A549 (cell line): ENCODE measurements around the gene MRPL44. TPM values are rescaled to one million over a fixed set of nuclear protein-coding genes. Genes with fewer than 3 reads are reported as not detected.

Experiments
- ATAC-seq, 2 experiments: fragments of 200-7000 bp in 1 of 2; fragments of >200 bp in 1 of 2; cut with Nextera tagmentation in 1 of 2; cut with Tn5 transposase in 1 of 2; 3 replicates each; pipeline versions ENCODE4 v1.8.0 to v1.9.1; 2018 to 2020; ENCODE audit warnings: mild to moderate bottlenecking in 1 of 2, moderate library complexity in 1 of 2
- CTCF ChIA-PET: fragments of 300-600 bp; sonication (Branson Sonifier 250); formaldehyde crosslinking; extraction: SDS; loops from one replicate; lab custom pipeline; 2021; ENCODE audit warnings: antibody characterized with exemption, inconsistent platforms; lab: Yijun Ruan, JAX
- POLR2A ChIA-PET: fragments of 350-600 bp; formaldehyde crosslinking; extraction: SDS; loops from one replicate; lab custom pipeline; 2021; ENCODE audit warnings: antibody characterized with exemption, inconsistent platforms; lab: Yijun Ruan, JAX
- DNase-seq, 2 experiments: peaks; one replicate each; pipeline versions ENCODE4 v3.0.0 to v3.0.0-alpha.2; 2011 to 2016; ENCODE audit warnings: low read depth in 1 of 2, low spot score in 1 of 2
- FAIRE-seq: peaks from 2 replicates; lab custom pipeline; 2011; peaks lifted over from hg19 to GRCh38; lab: Jason Lieb, UNC
- H3K27ac ChIP-seq, 2 experiments: fragments of >200 bp; sonication (Bioruptor Twin); formaldehyde crosslinking; 3 replicates each; pipeline ENCODE4 v1.5.1; 2016 to 2017
- H3K4me1 ChIP-seq: fragments of >200 bp; sonication (Bioruptor Twin); formaldehyde crosslinking; 3 replicates; pipeline ENCODE4 v1.6.1; 2016
- H3K4me2 ChIP-seq: fragments of >200 bp; sonication (Bioruptor Twin); formaldehyde crosslinking; 3 replicates; pipeline ENCODE4 v1.6.1; 2016
- H3K4me3 ChIP-seq: fragments of >200 bp; sonication (Bioruptor Twin); formaldehyde crosslinking; 3 replicates; pipeline ENCODE4 v1.5.1; 2016
- H3K9me3 ChIP-seq: fragments of >200 bp; sonication (Bioruptor Twin); formaldehyde crosslinking; 3 replicates; pipeline ENCODE4 v1.6.1; 2016
- CBX8 ChIP-seq: fragments of 200-600 bp; sonication (generic); IDR thresholded peaks from 2 replicates; pipeline ENCODE4 v1.6.1; 2016
- CHD2 ChIP-seq: fragments of 150-350 bp; IDR thresholded peaks from 2 replicates; pipeline ENCODE4 v1.6.1; 2014; ENCODE audit warnings: low read length; ENCODE audit not compliant: partially characterized antibody
- CHD4 ChIP-seq: fragments of 200-600 bp; sonication (generic); IDR thresholded peaks from 2 replicates; pipeline ENCODE4 v1.6.1; 2016; ENCODE audit warnings: antibody characterized with exemption, mild to moderate bottlenecking, borderline replicate concordance
- FOSB ChIP-seq: fragments of 250-450 bp; sonication (Bioruptor Pico); IDR thresholded peaks from 2 replicates; pipeline ENCODE4 v1.5.0; 2020; ENCODE audit warnings: mild to moderate bottlenecking, moderate library complexity
- FOSL2 ChIP-seq, 2 experiments: fragments of 450-650 bp in 1 of 2; fragments of >200 bp in 1 of 2; sonication (Bioruptor Twin) in 1 of 2; formaldehyde crosslinking; IDR thresholded peaks; 2 replicates each; pipeline versions ENCODE4 v1.5.0 to v1.6.1; 2016 to 2020; ENCODE audit warnings: mild to moderate bottlenecking in 1 of 2, moderate library complexity in 1 of 2
- HES2 ChIP-seq: fragments of >200 bp; sonication (Bioruptor Twin); formaldehyde crosslinking; IDR thresholded peaks from 2 replicates; pipeline ENCODE4 v1.6.1; 2016
- HOXB5 ChIP-seq: fragments of 250-450 bp; sonication (Bioruptor Pico); IDR thresholded peaks from 2 replicates; pipeline ENCODE4 v1.5.0; 2020; ENCODE audit warnings: mild to moderate bottlenecking, moderate library complexity
- KDM1A ChIP-seq: fragments of 200-600 bp; sonication (generic); IDR thresholded peaks from 2 replicates; pipeline ENCODE4 v1.6.1; 2016; ENCODE audit warnings: low read depth, mild to moderate bottlenecking
- KDM5A ChIP-seq: fragments of 200-600 bp; sonication (generic); IDR thresholded peaks from 2 replicates; pipeline ENCODE4 v1.6.1; 2016; ENCODE audit warnings: antibody characterized with exemption, mild to moderate bottlenecking
- PBX3 ChIP-seq: IDR thresholded peaks from 2 replicates; pipeline ENCODE4 v1.6.1; 2012
- RCOR1 ChIP-seq: fragments of 150-350 bp; IDR thresholded peaks from 2 replicates; pipeline ENCODE4 v1.6.1; 2014; ENCODE audit warnings: antibody characterized with exemption, low read length, low read depth
- SREBF2 ChIP-seq: fragments of 450-650 bp; IDR thresholded peaks from 2 replicates; pipeline ENCODE4 v1.6.1; 2014; ENCODE audit warnings: mild to moderate bottlenecking, moderate library complexity
- TFCP2L1 ChIP-seq: fragments of 250-450 bp; sonication (Bioruptor Pico); IDR thresholded peaks from 2 replicates; pipeline ENCODE4 v1.5.0; 2021; ENCODE audit warnings: mild to moderate bottlenecking
- ZFP36 ChIP-seq: fragments of 450-650 bp; IDR thresholded peaks from 2 replicates; pipeline ENCODE4 v1.6.1; 2014; ENCODE audit warnings: borderline replicate concordance; ENCODE audit not compliant: partially characterized antibody
- WGBS: methylation state at CpG from one replicate; pipeline ENCODE4 v1.1.6; 2017; ENCODE audit errors: missing lambda C conversion rate; 5-methylcytosine and 5-hydroxymethylcytosine counted together
- polyA plus RNA-seq, 4 experiments: library from polyadenylated mRNA; depleted of rRNA in 3 of 4; stranded (reverse); fragments of >200 nt; fragmentation: RNase III in 1 of 4; extraction: RNeasy Plus Mini Kit Qiagen cat#74134 plus additional on column Dnase treatment in 1 of 4; gene quantifications; 2 replicates in 3 of 4; 3 replicates in 1 of 4; pipeline ENCODE4 v1.2.3, GENCODE V29; 2011 to 2017
- TF ChIP-seq, protein P1 (sequence below): fragments of >200 bp; sonication (Bioruptor Twin); formaldehyde crosslinking; IDR thresholded peaks from 3 replicates; pipeline ENCODE4 v1.5.1; 2016
- TF ChIP-seq, protein P2 (sequence below): fragments of 200-600 bp; sonication (generic); IDR thresholded peaks from 2 replicates; pipeline ENCODE4 v1.6.1; 2016; ENCODE audit warnings: antibody characterized with exemption, mild to moderate bottlenecking, moderate library complexity
- TF ChIP-seq, protein P3 (sequence below): fragments of 450-650 bp; IDR thresholded peaks from 2 replicates; pipeline ENCODE4 v1.6.1; 2014; ENCODE audit warnings: antibody characterized with exemption

The MRPL44 gene
- polyA plus RNA-seq, 2 of the 4 experiments (the other 2 are of a cell fraction) = 39.0 to 39.2 TPM

- TF ChIP-seq HES2 (no peak), RCOR1 (no peak), CHD2 (no peak), CBX8 (no peak)
- TF ChIP-seq, protein P1, sequence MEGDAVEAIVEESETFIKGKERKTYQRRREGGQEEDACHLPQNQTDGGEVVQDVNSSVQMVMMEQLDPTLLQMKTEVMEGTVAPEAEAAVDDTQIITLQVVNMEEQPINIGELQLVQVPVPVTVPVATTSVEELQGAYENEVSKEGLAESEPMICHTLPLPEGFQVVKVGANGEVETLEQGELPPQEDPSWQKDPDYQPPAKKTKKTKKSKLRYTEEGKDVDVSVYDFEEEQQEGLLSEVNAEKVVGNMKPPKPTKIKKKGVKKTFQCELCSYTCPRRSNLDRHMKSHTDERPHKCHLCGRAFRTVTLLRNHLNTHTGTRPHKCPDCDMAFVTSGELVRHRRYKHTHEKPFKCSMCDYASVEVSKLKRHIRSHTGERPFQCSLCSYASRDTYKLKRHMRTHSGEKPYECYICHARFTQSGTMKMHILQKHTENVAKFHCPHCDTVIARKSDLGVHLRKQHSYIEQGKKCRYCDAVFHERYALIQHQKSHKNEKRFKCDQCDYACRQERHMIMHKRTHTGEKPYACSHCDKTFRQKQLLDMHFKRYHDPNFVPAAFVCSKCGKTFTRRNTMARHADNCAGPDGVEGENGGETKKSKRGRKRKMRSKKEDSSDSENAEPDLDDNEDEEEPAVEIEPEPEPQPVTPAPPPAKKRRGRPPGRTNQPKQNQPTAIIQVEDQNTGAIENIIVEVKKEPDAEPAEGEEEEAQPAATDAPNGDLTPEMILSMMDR = no peak
- TF ChIP-seq, protein P2, sequence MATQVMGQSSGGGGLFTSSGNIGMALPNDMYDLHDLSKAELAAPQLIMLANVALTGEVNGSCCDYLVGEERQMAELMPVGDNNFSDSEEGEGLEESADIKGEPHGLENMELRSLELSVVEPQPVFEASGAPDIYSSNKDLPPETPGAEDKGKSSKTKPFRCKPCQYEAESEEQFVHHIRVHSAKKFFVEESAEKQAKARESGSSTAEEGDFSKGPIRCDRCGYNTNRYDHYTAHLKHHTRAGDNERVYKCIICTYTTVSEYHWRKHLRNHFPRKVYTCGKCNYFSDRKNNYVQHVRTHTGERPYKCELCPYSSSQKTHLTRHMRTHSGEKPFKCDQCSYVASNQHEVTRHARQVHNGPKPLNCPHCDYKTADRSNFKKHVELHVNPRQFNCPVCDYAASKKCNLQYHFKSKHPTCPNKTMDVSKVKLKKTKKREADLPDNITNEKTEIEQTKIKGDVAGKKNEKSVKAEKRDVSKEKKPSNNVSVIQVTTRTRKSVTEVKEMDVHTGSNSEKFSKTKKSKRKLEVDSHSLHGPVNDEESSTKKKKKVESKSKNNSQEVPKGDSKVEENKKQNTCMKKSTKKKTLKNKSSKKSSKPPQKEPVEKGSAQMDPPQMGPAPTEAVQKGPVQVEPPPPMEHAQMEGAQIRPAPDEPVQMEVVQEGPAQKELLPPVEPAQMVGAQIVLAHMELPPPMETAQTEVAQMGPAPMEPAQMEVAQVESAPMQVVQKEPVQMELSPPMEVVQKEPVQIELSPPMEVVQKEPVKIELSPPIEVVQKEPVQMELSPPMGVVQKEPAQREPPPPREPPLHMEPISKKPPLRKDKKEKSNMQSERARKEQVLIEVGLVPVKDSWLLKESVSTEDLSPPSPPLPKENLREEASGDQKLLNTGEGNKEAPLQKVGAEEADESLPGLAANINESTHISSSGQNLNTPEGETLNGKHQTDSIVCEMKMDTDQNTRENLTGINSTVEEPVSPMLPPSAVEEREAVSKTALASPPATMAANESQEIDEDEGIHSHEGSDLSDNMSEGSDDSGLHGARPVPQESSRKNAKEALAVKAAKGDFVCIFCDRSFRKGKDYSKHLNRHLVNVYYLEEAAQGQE = no peak
Measured at GRCh38 chr2:223945755-223946154, 11.5 kb upstream of the MRPL44 start (continued).

GRCh38 chr2:223947711-223948205 is 9.5 kb upstream of the MRPL44 start:
- no peak for TF ChIP-seq PBX3
- no peak for TF ChIP-seq TFCP2L1 (CRISPR knock-in tag)
- no peak for TF ChIP-seq CHD4
- no peak for TF ChIP-seq ZFP36
- TF ChIP-seq HOXB5 (CRISPR knock-in tag) = no peak
- no peak for TF ChIP-seq KDM5A
- TF ChIP-seq, protein P3, sequence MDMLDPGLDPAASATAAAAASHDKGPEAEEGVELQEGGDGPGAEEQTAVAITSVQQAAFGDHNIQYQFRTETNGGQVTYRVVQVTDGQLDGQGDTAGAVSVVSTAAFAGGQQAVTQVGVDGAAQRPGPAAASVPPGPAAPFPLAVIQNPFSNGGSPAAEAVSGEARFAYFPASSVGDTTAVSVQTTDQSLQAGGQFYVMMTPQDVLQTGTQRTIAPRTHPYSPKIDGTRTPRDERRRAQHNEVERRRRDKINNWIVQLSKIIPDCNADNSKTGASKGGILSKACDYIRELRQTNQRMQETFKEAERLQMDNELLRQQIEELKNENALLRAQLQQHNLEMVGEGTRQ = no peak
- TF ChIP-seq KDM1A = no peak
- TF ChIP-seq HES2 = no peak
- no peak for TF ChIP-seq SREBF2
- TF ChIP-seq FOSB (CRISPR knock-in tag) = no peak
- TF ChIP-seq, protein P2 = no peak
- no peak for TF ChIP-seq FOSL2 (IDR thresholded peaks at IDR 0.05)
- TF ChIP-seq FOSL2 (CRISPR knock-in tag; IDR thresholded peaks at IDR 0.05) = no peak
- CTCF ChIA-PET = interaction anchor here (0.6 kb wide), 1 partner anchor 1393 kb away, joined by 3 read pairs; no protein-coding TSS in a partner anchor
- H3K4me3 ChIP-seq = no peak overlapping the region
- FAIRE-seq = no peak
- POLR2A ChIA-PET = no interaction called here
- H3K9me3 ChIP-seq = no peaks in the 10 kb centered on the region
- WGBS = 45% methylated on average over 5 of the region's 5 CpGs
- peak overlapping the region in 1 of 2 experiments; percentile 42; a peak in 2 of 6 replicates for H3K27ac ChIP-seq
- ATAC-seq = no peak
- H3K4me1 ChIP-seq = peaks cover 9% of the 10 kb centered on the region; the same call in 2 of the 3 replicates
- DNase-seq = peak in 1 of 2 experiments; percentile 29
- no peak overlapping the region for H3K4me2 ChIP-seq
